Measurements from ENCODE around the gene PLXNA4.
"Not testable (repeated sequence)": the region's sequence is repeated elsewhere in the genome, so short reads cannot be mapped to it uniquely, and the experiment has no call there.

The PLXNA4 gene

GRCh38 chr7:132171130-132171576 is 405.1 kb downstream of the PLXNA4 start:
- WGBS, 2 experiments: 84% methylated on average over 5 of the region's 5 CpGs
- no peak overlapping the region for H3K27ac ChIP-seq (ENCODE audit: insufficient read depth, low read depth, low read length, poor library complexity, severe bottlenecking)
- no peak overlapping the region for H3K4me3 ChIP-seq (ENCODE audit: insufficient read depth, low read depth, low read length)
- no peaks in the 10 kb centered on the region for H3K27me3 ChIP-seq (ENCODE audit: control insufficient read depth, insufficient read depth, low read length, poor library complexity, severe bottlenecking)
- H3K4me1 ChIP-seq (ENCODE audit: control insufficient read depth, insufficient read depth, low read length): peaks cover 3% of the 10 kb centered on the region
- no peaks in the 10 kb centered on the region for H3K9me3 ChIP-seq (ENCODE audit: control insufficient read depth, low read length)
- no peaks in the 10 kb centered on the region for H3K36me3 ChIP-seq (ENCODE audit: control insufficient read depth, insufficient read depth, low read length)

GRCh38 chr7:132169730-132170129 is 406.5 kb downstream of the PLXNA4 start:
- no peaks in the 10 kb centered on the region for H3K9me3 ChIP-seq (ENCODE audit: control insufficient read depth, low read length)
- 73 to 75% methylated on average over 9 of the region's 9 CpGs for WGBS, 2 experiments
- no peak overlapping the region for H3K4me3 ChIP-seq (ENCODE audit: insufficient read depth, low read depth, low read length)
- H3K27ac ChIP-seq (ENCODE audit: insufficient read depth, low read depth, low read length, poor library complexity, severe bottlenecking): no peak overlapping the region
- H3K27me3 ChIP-seq (ENCODE audit: control insufficient read depth, insufficient read depth, low read length, poor library complexity, severe bottlenecking): no peaks in the 10 kb centered on the region
- peaks cover 7% of the 10 kb centered on the region for H3K4me1 ChIP-seq (ENCODE audit: control insufficient read depth, insufficient read depth, low read length)
- H3K36me3 ChIP-seq (ENCODE audit: control insufficient read depth, insufficient read depth, low read length): no peaks in the 10 kb centered on the region

- 95 to 97% methylated on average over 17 of the region's 17 CpGs for WGBS, 2 experiments
- H3K36me3 ChIP-seq (ENCODE audit: control insufficient read depth, insufficient read depth, low read length): no peaks in the 10 kb centered on the region
- no peak overlapping the region for H3K27ac ChIP-seq (ENCODE audit: insufficient read depth, low read depth, low read length, poor library complexity, severe bottlenecking)
- H3K27me3 ChIP-seq (ENCODE audit: control insufficient read depth, insufficient read depth, low read length, poor library complexity, severe bottlenecking): no peaks in the 10 kb centered on the region
- H3K9me3 ChIP-seq (ENCODE audit: control insufficient read depth, low read length): no peaks in the 10 kb centered on the region
- H3K4me3 ChIP-seq (ENCODE audit: insufficient read depth, low read depth, low read length): no peak overlapping the region
- H3K4me1 ChIP-seq (ENCODE audit: control insufficient read depth, insufficient read depth, low read length): peaks cover 10% of the 10 kb centered on the region
Observed at GRCh38 chr7:132168239-132168638, 408.0 kb downstream of the PLXNA4 start.

GRCh38 chr7:132165695-132166094 is 410.6 kb downstream of the PLXNA4 start:
- not testable (repeated sequence) for H3K36me3 ChIP-seq (ENCODE audit: control insufficient read depth, insufficient read depth, low read length); H3K9me3 ChIP-seq (ENCODE audit: control insufficient read depth, low read length); H3K27me3 ChIP-seq (ENCODE audit: control insufficient read depth, insufficient read depth, low read length, poor library complexity, severe bottlenecking); H3K4me3 ChIP-seq (ENCODE audit: insufficient read depth, low read depth, low read length); H3K27ac ChIP-seq (ENCODE audit: insufficient read depth, low read depth, low read length, poor library complexity, severe bottlenecking)
- 88 to 92% methylated on average over 7 of the region's 7 CpGs for WGBS, 2 experiments
- H3K4me1 ChIP-seq (ENCODE audit: control insufficient read depth, insufficient read depth, low read length): peaks cover 10% of the 10 kb centered on the region

GRCh38 chr7:132164558-132165125 is 411.6 kb downstream of the PLXNA4 start:
- 85% methylated on average over 12 of the region's 12 CpGs for WGBS, 2 experiments
- peaks cover 10% of the 10 kb centered on the region for H3K4me1 ChIP-seq (ENCODE audit: control insufficient read depth, insufficient read depth, low read length)
- no peaks in the 10 kb centered on the region for H3K36me3 ChIP-seq (ENCODE audit: control insufficient read depth, insufficient read depth, low read length)
- no peak overlapping the region for H3K27ac ChIP-seq (ENCODE audit: insufficient read depth, low read depth, low read length, poor library complexity, severe bottlenecking)
- H3K9me3 ChIP-seq (ENCODE audit: control insufficient read depth, low read length): no peaks in the 10 kb centered on the region
- H3K4me3 ChIP-seq (ENCODE audit: insufficient read depth, low read depth, low read length): no peak overlapping the region
- no peaks in the 10 kb centered on the region for H3K27me3 ChIP-seq (ENCODE audit: control insufficient read depth, insufficient read depth, low read length, poor library complexity, severe bottlenecking)

GRCh38 chr7:132162556-132163144 is 413.6 kb downstream of the PLXNA4 start:
- H3K9me3 ChIP-seq (ENCODE audit: control insufficient read depth, low read length): no peaks in the 10 kb centered on the region
- no peaks in the 10 kb centered on the region for H3K27me3 ChIP-seq (ENCODE audit: control insufficient read depth, insufficient read depth, low read length, poor library complexity, severe bottlenecking)
- H3K27ac ChIP-seq (ENCODE audit: insufficient read depth, low read depth, low read length, poor library complexity, severe bottlenecking): no peak overlapping the region
- H3K36me3 ChIP-seq (ENCODE audit: control insufficient read depth, insufficient read depth, low read length): no peaks in the 10 kb centered on the region
- WGBS, 2 experiments: 56 to 57% methylated on average over 11 to 12 of the region's 12 CpGs
- peaks cover 10% of the 10 kb centered on the region for H3K4me1 ChIP-seq (ENCODE audit: control insufficient read depth, insufficient read depth, low read length)
- H3K4me3 ChIP-seq (ENCODE audit: insufficient read depth, low read depth, low read length): no peak overlapping the region

- Histone ChIP-seq H3K9me3 (ENCODE audit: control insufficient read depth, low read length) (no peaks in the 10 kb centered on the region), H3K4me3 (ENCODE audit: insufficient read depth, low read depth, low read length) (no peak overlapping the region), H3K4me1 (ENCODE audit: control insufficient read depth, insufficient read depth, low read length) (peaks cover 10% of the 10 kb centered on the region), H3K27ac (ENCODE audit: insufficient read depth, low read depth, low read length, poor library complexity, severe bottlenecking) (no peak overlapping the region), H3K36me3 (ENCODE audit: control insufficient read depth, insufficient read depth, low read length) (no peaks in the 10 kb centered on the region), H3K27me3 (ENCODE audit: control insufficient read depth, insufficient read depth, low read length, poor library complexity, severe bottlenecking) (no peaks in the 10 kb centered on the region)
- 89 to 95% methylated on average over 8 of the region's 8 CpGs for WGBS, 2 experiments
Observed at GRCh38 chr7:132161976-132162375, 414.3 kb downstream of the PLXNA4 start.

- H3K4me3 ChIP-seq (ENCODE audit: insufficient read depth, low read depth, low read length): no peak overlapping the region
- no peak overlapping the region for H3K27ac ChIP-seq (ENCODE audit: insufficient read depth, low read depth, low read length, poor library complexity, severe bottlenecking)
- H3K4me1 ChIP-seq (ENCODE audit: control insufficient read depth, insufficient read depth, low read length): peaks cover 10% of the 10 kb centered on the region
- H3K36me3 ChIP-seq (ENCODE audit: control insufficient read depth, insufficient read depth, low read length): no peaks in the 10 kb centered on the region
- no peaks in the 10 kb centered on the region for H3K9me3 ChIP-seq (ENCODE audit: control insufficient read depth, low read length)
- WGBS, 2 experiments: 95 to 96% methylated on average over 12 of the region's 12 CpGs
- H3K27me3 ChIP-seq (ENCODE audit: control insufficient read depth, insufficient read depth, low read length, poor library complexity, severe bottlenecking): no peaks in the 10 kb centered on the region
Observed at GRCh38 chr7:132161533-132161915, 414.7 kb downstream of the PLXNA4 start.

GRCh38 chr7:132160611-132161532 is 415.4 kb downstream of the PLXNA4 start:
- H3K4me3 ChIP-seq (ENCODE audit: insufficient read depth, low read depth, low read length): no peak overlapping the region
- peaks cover 10% of the 10 kb centered on the region for H3K4me1 ChIP-seq (ENCODE audit: control insufficient read depth, insufficient read depth, low read length)
- H3K9me3 ChIP-seq (ENCODE audit: control insufficient read depth, low read length): no peaks in the 10 kb centered on the region
- H3K27ac ChIP-seq (ENCODE audit: insufficient read depth, low read depth, low read length, poor library complexity, severe bottlenecking): no peak overlapping the region
- 79% methylated on average over 10 of the region's 10 CpGs for WGBS, 2 experiments
- H3K27me3 ChIP-seq (ENCODE audit: control insufficient read depth, insufficient read depth, low read length, poor library complexity, severe bottlenecking): no peaks in the 10 kb centered on the region
- no peaks in the 10 kb centered on the region for H3K36me3 ChIP-seq (ENCODE audit: control insufficient read depth, insufficient read depth, low read length)

GRCh38 chr7:132158841-132159240 is 417.4 kb downstream of the PLXNA4 start:
- 95 to 97% methylated on average over 3 of the region's 3 CpGs for WGBS, 2 experiments
- peaks cover 4% of the 10 kb centered on the region for H3K4me1 ChIP-seq (ENCODE audit: control insufficient read depth, insufficient read depth, low read length)

More at GRCh38 chr7:132158841-132159240, 417.4 kb downstream of the PLXNA4 start:
- Histone ChIP-seq H3K27ac (ENCODE audit: insufficient read depth, low read depth, low read length, poor library complexity, severe bottlenecking) (no peak overlapping the region), H3K36me3 (ENCODE audit: control insufficient read depth, insufficient read depth, low read length) (no peaks in the 10 kb centered on the region), H3K9me3 (ENCODE audit: control insufficient read depth, low read length) (no peaks in the 10 kb centered on the region), H3K4me3 (ENCODE audit: insufficient read depth, low read depth, low read length) (no peak overlapping the region), H3K27me3 (ENCODE audit: control insufficient read depth, insufficient read depth, low read length, poor library complexity, severe bottlenecking) (no peaks in the 10 kb centered on the region)

Data from ectodermal cell (in vitro differentiated cells).